GM12878 (cell line): ENCODE results near the gene NKTR.

Source experiments
- CEBPB ChIP-seq, 2 experiments: fragments of 150-350 bp in 1 of 2; IDR thresholded peaks; 2 replicates each; pipeline ENCODE4 v1.6.1; 2012 to 2014; ENCODE audit warnings: low read depth in 2 of 2, low read length in 2 of 2, borderline replicate concordance in 1 of 2, inconsistent platforms in 1 of 2
- FOXK2 ChIP-seq: fragments of 450-650 bp; IDR thresholded peaks from 2 replicates; pipeline ENCODE4 v1.6.1; 2017; ENCODE audit warnings: mild to moderate bottlenecking, moderate library complexity
- FOXM1 ChIP-seq: IDR thresholded peaks from 2 replicates; pipeline ENCODE4 v1.6.1; 2012; ENCODE audit warnings: low read depth, mild to moderate bottlenecking, inconsistent platforms, low read length, moderate library complexity
- JUND ChIP-seq: IDR thresholded peaks from 2 replicates; pipeline ENCODE4 v1.6.1; 2012; ENCODE audit warnings: low read depth, mild to moderate bottlenecking, low read length, improper control_type of control experiment, moderate library complexity
- NFYB ChIP-seq: IDR thresholded peaks from 2 replicates; pipeline ENCODE4 v1.6.1; 2011; ENCODE audit warnings: low read depth, mild to moderate bottlenecking, low read length, improper control_type of control experiment, moderate library complexity; ENCODE audit not compliant: insufficient read depth
- NR2C2 ChIP-seq: IDR thresholded peaks from 2 replicates; pipeline ENCODE4 v1.6.1; 2011; ENCODE audit warnings: borderline replicate concordance, low read depth; ENCODE audit not compliant: control insufficient read depth, insufficient read length
- POLR2AphosphoS5 ChIP-seq: IDR thresholded peaks from 2 replicates; pipeline ENCODE4 v1.6.1; 2011; ENCODE audit warnings: mild to moderate bottlenecking, low read length, inconsistent platforms
- ZNF274 ChIP-seq: IDR thresholded peaks from one replicate; pipeline ENCODE4 v1.8.0; 2011; ENCODE audit not compliant: insufficient read length, insufficient read depth
- ZSCAN29 ChIP-seq: fragments of 450-650 bp; IDR thresholded peaks from 2 replicates; pipeline ENCODE4 v1.6.1; 2017; ENCODE audit warnings: mild to moderate bottlenecking, moderate library complexity

GRCh38 chr3:42670670-42671069 is 70.2 kb downstream of the NKTR start:
- TF ChIP-seq POLR2AphosphoS5 (no peak), JUND (no peak), ZSCAN29 (no peak), NFYB (no peak), NR2C2 (no peak), FOXK2 (no peak), CEBPB (IDR thresholded peaks at IDR 0.05; ENCODE audit: borderline replicate concordance in 1 of 2, low read depth in 2 of 2, low read length in 2 of 2) (no peak), FOXM1 (no peak), ZNF274 (no peak)
